WTC11 (cell line): ENCODE results near the gene SIKE1.

ENCODE experiments used
- CREB1 ChIP-seq: sonication (generic); formaldehyde crosslinking; IDR thresholded peaks from 2 replicates; pipeline ENCODE4 v1.8.0; 2023; ENCODE audit warnings: mild to moderate bottlenecking, missing genetic modification reagents
- CREM ChIP-seq: sonication (generic); formaldehyde crosslinking; IDR thresholded peaks from 2 replicates; pipeline ENCODE4 v1.8.1; 2022; ENCODE audit warnings: mild to moderate bottlenecking, missing genetic modification reagents, moderate library complexity
- CTCF ChIP-seq: fragments of 200-600 bp; IDR thresholded peaks from 2 replicates; pipeline ENCODE4 v1.8.0; 2022; ENCODE audit warnings: antibody characterized with exemption
- FOXJ3 ChIP-seq: sonication (generic); formaldehyde crosslinking; IDR thresholded peaks from 2 replicates; pipeline ENCODE4 v1.9.0; 2021; ENCODE audit warnings: missing genetic modification reagents, mild to moderate bottlenecking, borderline replicate concordance
- GTF2I ChIP-seq: fragments of 250-450 bp; sonication (Bioruptor Pico); conservative IDR thresholded peaks from 2 replicates; pipeline ENCODE4 v1.4.0; 2021; ENCODE audit warnings: mild to moderate bottlenecking
- HMGXB4 ChIP-seq: sonication (generic); formaldehyde crosslinking; IDR thresholded peaks from 2 replicates; pipeline ENCODE4 v1.8.1; 2023; ENCODE audit warnings: mild to moderate bottlenecking, moderate library complexity, missing genetic modification reagents
- JUN ChIP-seq: sonication (generic); formaldehyde crosslinking; IDR thresholded peaks from 2 replicates; pipeline ENCODE4 v1.8.0; 2023; ENCODE audit warnings: mild to moderate bottlenecking, missing genetic modification reagents
- MXD4 ChIP-seq: fragments of 250-450 bp; sonication (Bioruptor Pico); IDR thresholded peaks from 2 replicates; pipeline ENCODE4 v1.8.0; 2021; ENCODE audit warnings: mild to moderate bottlenecking, moderate library complexity, borderline replicate concordance
- NFE2L1 ChIP-seq: sonication (generic); formaldehyde crosslinking; IDR thresholded peaks from 2 replicates; pipeline ENCODE4 v1.8.1; 2023; ENCODE audit warnings: missing genetic modification reagents
- SMAD4 ChIP-seq: sonication (generic); formaldehyde crosslinking; IDR thresholded peaks from 2 replicates; pipeline ENCODE4 v1.8.0; 2022; ENCODE audit warnings: mild to moderate bottlenecking, missing genetic modification reagents
- TEAD4 ChIP-seq: sonication (generic); formaldehyde crosslinking; IDR thresholded peaks from 2 replicates; pipeline ENCODE4 v1.8.0; 2022; ENCODE audit warnings: mild to moderate bottlenecking, missing genetic modification reagents
- TF ChIP-seq, protein P1 (sequence below): sonication (generic); formaldehyde crosslinking; IDR thresholded peaks from 2 replicates; pipeline ENCODE4 v1.8.1; 2023; ENCODE audit warnings: mild to moderate bottlenecking, missing genetic modification reagents, moderate library complexity

DNA sequence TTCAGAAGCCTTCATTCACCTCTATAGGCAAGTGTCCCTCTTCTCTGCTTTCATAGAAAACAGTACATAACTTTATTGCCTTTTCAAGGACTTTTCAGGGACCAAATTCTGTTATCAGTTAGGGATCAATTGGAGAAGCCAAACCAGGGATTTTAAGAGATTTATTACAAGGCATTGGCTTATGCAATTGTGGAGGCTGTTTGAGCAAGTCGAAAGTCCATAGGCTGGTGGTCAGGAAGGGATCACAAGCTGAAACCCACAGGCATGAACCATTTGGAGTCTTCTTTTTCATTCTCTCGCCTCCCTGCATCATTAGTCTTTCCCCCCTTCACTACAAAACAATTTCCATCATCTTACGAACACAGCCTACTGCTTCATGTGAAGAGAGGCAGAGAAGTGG lies 39.4 kb upstream of the SIKE1 start:
- no peak for TF ChIP-seq FOXJ3 (CRISPR knock-in tag)
- no peak for TF ChIP-seq CREM
- TF ChIP-seq CTCF, result no peak
- no peak for TF ChIP-seq NFE2L1 (CRISPR knock-in tag)
- TF ChIP-seq, protein P1, sequence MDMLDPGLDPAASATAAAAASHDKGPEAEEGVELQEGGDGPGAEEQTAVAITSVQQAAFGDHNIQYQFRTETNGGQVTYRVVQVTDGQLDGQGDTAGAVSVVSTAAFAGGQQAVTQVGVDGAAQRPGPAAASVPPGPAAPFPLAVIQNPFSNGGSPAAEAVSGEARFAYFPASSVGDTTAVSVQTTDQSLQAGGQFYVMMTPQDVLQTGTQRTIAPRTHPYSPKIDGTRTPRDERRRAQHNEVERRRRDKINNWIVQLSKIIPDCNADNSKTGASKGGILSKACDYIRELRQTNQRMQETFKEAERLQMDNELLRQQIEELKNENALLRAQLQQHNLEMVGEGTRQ (CRISPR knock-in tag), result no peak
- no peak for TF ChIP-seq CREB1 (CRISPR knock-in tag)
- no peak for TF ChIP-seq TEAD4 (CRISPR knock-in tag)
- TF ChIP-seq SMAD4 (CRISPR knock-in tag), result no peak
- TF ChIP-seq MXD4 (CRISPR knock-in tag), result no peak
- no peak for TF ChIP-seq HMGXB4 (CRISPR knock-in tag)
- TF ChIP-seq GTF2I (CRISPR knock-in tag), result no peak
- TF ChIP-seq JUN (CRISPR knock-in tag), result no peak
